Measurements from ENCODE around the gene GRP. TPM values are rescaled to one million over a fixed set of nuclear protein-coding genes. Genes with fewer than 3 reads are reported as not detected.

Gene GRP
- total and polyA plus RNA-seq, 4 donors, result 3.4 to 40.8 (median 6.8) TPM

- peaks cover 0 to 6% (median 0%) of the 10 kb centered on the region in 4 donors for H3K9me3 ChIP-seq (ENCODE audit: control insufficient read depth in 4 of 4, insufficient read depth in 3 of 4, low read length in 3 of 4)
- no peak for ATAC-seq (ENCODE audit: insufficient read depth, low FRiP score)
- peaks cover 14 to 73% (median 63%) of the 10 kb centered on the region in 3 donors for H3K27me3 ChIP-seq (ENCODE audit: control insufficient read depth in 3 of 3, insufficient read depth in 3 of 3, low read length in 2 of 3)
- TF ChIP-seq CTCF (IDR thresholded peaks at IDR 0.05; ENCODE audit: control extremely low read depth, extremely low read depth), result no peak
- H3K4me1 ChIP-seq (ENCODE audit: control insufficient read depth in 5 of 5, insufficient read depth in 5 of 5, low read length in 5 of 5), result peaks cover 0 to 14% (median 2%) of the 10 kb centered on the region in 5 donors
- 3% methylated on average over 33 to 46 of the region's 46 CpGs for WGBS, 2 donors
- H3K9ac ChIP-seq (ENCODE audit: insufficient read depth in 1 of 2, low read length in 2 of 2), result no peak overlapping the region
- no peak overlapping the region for H3K27ac ChIP-seq (ENCODE audit: low read depth in 1 of 2, low read length in 1 of 2)
- no peaks in the 10 kb centered on the region for H3K36me3 ChIP-seq (ENCODE audit: control insufficient read depth in 4 of 4, insufficient read depth in 4 of 4, low read length in 4 of 4)
- H3K4me3 ChIP-seq, result no peak overlapping the region
- DNase-seq, result peak; percentile 9 to 33 (median 31)
These were observed 316 bp downstream of the GRP start for GRCh38 chr18:59220164-59220783.

- ATAC-seq (ENCODE audit: insufficient read depth, low FRiP score), result no peak
- Histone ChIP-seq H3K27me3 (ENCODE audit: control insufficient read depth in 3 of 3, insufficient read depth in 3 of 3, low read length in 2 of 3) (peaks cover 14 to 66% (median 66%) of the 10 kb centered on the region in 3 donors), H3K4me3 (no peak overlapping the region), H3K4me1 (ENCODE audit: control insufficient read depth in 5 of 5, insufficient read depth in 5 of 5, low read length in 5 of 5) (peaks cover 0 to 14% (median 2%) of the 10 kb centered on the region in 5 donors), H3K9ac (ENCODE audit: insufficient read depth in 1 of 2, low read length in 2 of 2) (no peak overlapping the region), H3K27ac (ENCODE audit: low read depth in 1 of 2, low read length in 1 of 2) (no peak overlapping the region), H3K36me3 (ENCODE audit: control insufficient read depth in 4 of 4, insufficient read depth in 4 of 4, low read length in 4 of 4) (no peaks in the 10 kb centered on the region), H3K9me3 (ENCODE audit: control insufficient read depth in 4 of 4, insufficient read depth in 3 of 4, low read length in 3 of 4) (peaks cover 0 to 4% (median 0%) of the 10 kb centered on the region in 4 donors)
- TF ChIP-seq CTCF (IDR thresholded peaks at IDR 0.05; ENCODE audit: control extremely low read depth, extremely low read depth), result no peak
- WGBS, 2 donors, result 3% methylated on average over 47 of the region's 47 CpGs
- DNase-seq, result peak in 2 of 3 donors; percentile 3 to 17
These were observed 1.1 kb downstream of the GRP start for GRCh38 chr18:59220784-59221765.

DNA sequence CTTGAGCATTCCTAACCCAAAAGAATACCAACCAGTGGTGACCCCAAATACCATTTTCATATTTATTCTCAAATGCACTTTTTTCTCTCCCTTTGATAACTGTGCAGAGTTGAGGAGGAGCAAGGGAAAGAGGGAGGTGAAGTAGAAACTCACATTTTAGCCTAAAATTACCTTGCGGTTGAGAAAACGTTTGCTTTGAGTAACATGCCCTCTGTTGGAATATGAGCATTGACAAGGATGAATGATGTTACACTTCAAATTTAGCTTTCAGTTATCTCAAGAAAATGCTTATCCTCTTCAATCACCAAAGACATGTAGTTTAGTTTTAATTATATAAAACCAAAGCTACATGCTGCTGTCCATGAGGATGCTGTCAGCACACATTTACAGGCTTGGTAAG lies 2.4 kb downstream of the GRP start:
- H3K36me3 ChIP-seq (ENCODE audit: control insufficient read depth in 4 of 4, insufficient read depth in 4 of 4, low read length in 4 of 4), result no peaks in the 10 kb centered on the region
- H3K9me3 ChIP-seq (ENCODE audit: control insufficient read depth in 4 of 4, insufficient read depth in 3 of 4, low read length in 3 of 4), result peaks cover 0 to 4% (median 0%) of the 10 kb centered on the region in 4 donors
- 72 to 76% methylated on average over 2 of the region's 2 CpGs for WGBS, 2 donors
- H3K4me1 ChIP-seq (ENCODE audit: control insufficient read depth in 5 of 5, insufficient read depth in 5 of 5, low read length in 5 of 5), result peaks cover 0 to 14% (median 2%) of the 10 kb centered on the region in 5 donors
- ATAC-seq (ENCODE audit: insufficient read depth, low FRiP score) (no peak), DNase-seq (no peak)
- no peak overlapping the region for H3K27ac ChIP-seq (ENCODE audit: low read depth in 1 of 2, low read length in 1 of 2)
- no peak overlapping the region for H3K4me3 ChIP-seq
- no peak overlapping the region for H3K9ac ChIP-seq (ENCODE audit: insufficient read depth in 1 of 2, low read length in 2 of 2)
- TF ChIP-seq CTCF (IDR thresholded peaks at IDR 0.05; ENCODE audit: control extremely low read depth, extremely low read depth), result no peak
- H3K27me3 ChIP-seq (ENCODE audit: control insufficient read depth in 3 of 3, insufficient read depth in 3 of 3, low read length in 2 of 3), result peaks cover 14 to 60% (median 59%) of the 10 kb centered on the region in 3 donors
